SK-N-MC (cell line): ENCODE data around the gene IER3IP1.
"Not testable (repeated sequence)": the region's sequence is repeated elsewhere in the genome, so short reads cannot be mapped to it uniquely, and the experiment has no call there.

Experiments used
- EZH2 ChIP-seq: fragments of 200-600 bp; sonication (generic); IDR thresholded peaks from one replicate; pipeline ENCODE4 v1.6.1; 2017; ENCODE audit warnings: antibody characterized with exemption
- FOXP2 ChIP-seq: optimal IDR thresholded peaks from 2 replicates; pipeline ENCODE3; 2011; ENCODE audit warnings: mild to moderate bottlenecking, moderate library complexity; ENCODE audit not compliant: insufficient read depth; ENCODE audit errors: extremely low read length, control extremely low read depth
- POLR2AphosphoS5 ChIP-seq: IDR thresholded peaks from 2 replicates; pipeline ENCODE4 v1.6.1; 2012; ENCODE audit warnings: mild to moderate bottlenecking, low read depth, low read length, borderline replicate concordance

GRCh38 chr18:47182156-47182555 is 6.0 kb upstream of the IER3IP1 start:
- TF ChIP-seq POLR2AphosphoS5, EZH2, FOXP2: not testable (repeated sequence)
